NCI-H1930 (cell line): ENCODE data around the gene PLS1.
A peak's percentile ranks its signal among the peaks of the same experiment; 100 is the strongest.
"Not testable (repeated sequence)": the region's sequence is repeated elsewhere in the genome, so short reads cannot be mapped to it uniquely, and the experiment has no call there.

ENCODE experiments used
- DNase-seq, 2 experiments: peaks; one replicate each; lab custom pipeline; 2025; lab: John Stamatoyannopoulos, UW

The PLS1 gene

DNA sequence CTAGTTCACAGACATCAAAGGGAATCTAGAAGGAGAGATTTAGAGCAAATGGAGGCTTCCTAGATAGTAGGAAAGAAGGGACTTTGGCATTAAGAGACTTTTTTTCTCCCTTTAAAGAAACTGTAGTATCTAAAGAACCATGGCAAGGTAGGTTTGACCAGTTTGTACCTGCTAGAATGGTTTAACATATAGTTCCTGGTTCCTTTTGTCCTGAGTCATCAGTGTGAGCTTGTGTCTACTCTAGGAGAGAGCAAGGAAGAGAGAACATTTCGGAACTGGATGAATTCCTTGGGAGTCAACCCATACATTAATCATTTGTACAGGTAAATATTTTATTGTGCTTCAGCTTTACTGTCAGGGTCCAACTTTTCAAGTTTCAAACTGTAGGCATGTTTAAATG is 98.0 kb downstream of the PLS1 start:
- no peak for DNase-seq

DNA sequence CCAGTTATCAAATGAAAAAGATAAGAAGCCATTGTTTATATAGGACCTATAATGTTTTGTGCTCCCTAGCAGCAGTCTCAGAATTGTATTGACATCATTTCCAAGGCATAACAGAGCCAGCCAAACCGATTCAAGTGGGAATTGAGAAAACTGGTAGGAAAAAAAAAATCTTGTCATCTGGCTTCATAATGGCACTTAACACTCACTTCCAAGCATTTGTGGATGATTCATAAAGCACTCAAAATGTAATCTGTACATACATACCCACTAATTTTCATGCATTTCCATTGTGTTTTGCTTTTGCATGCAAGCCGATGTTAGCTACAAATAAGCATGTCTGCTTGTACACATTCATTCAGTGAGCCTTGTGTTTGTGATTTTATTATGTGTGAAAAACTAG is 109.0 kb downstream of the PLS1 start:
- no peak for DNase-seq

DNA sequence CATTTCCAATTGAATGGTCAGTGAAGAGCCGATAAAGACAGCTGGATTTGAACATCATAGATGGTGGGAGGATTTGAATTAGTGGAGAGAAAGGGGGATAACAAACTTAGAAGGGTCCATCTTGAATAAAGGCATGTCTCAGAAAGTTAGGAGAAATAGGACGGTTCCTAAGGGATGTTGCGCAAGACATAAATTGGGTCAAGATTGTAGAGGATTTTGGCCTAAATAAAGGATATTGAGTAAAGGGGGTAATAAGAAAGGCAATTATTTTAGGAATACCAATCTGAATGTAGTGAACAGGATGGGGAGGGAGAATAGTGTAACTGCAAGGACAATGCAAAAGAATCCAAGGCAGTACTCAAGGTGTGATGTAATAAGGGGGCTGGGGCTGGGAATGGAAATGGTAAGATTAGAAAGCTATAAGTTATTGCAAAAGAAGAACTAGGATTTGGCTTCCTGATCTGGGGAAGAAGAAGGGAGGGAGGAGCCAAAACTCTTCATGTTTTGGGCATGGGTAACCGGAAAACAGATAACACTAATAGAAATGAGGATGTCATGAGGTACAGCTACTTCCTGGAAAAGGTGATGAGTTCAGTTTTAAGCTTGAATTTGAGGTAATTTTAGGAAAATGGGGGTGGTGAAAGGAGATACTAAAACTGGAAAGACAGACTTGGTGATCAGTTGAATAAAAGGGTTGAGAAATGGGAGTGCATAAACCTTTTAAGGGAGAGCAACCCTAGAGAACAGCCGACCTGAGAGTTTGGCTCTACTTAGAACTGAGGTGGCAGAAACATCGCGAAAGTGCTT is 110.3 kb downstream of the PLS1 start:
- no peak for DNase-seq

DNA sequence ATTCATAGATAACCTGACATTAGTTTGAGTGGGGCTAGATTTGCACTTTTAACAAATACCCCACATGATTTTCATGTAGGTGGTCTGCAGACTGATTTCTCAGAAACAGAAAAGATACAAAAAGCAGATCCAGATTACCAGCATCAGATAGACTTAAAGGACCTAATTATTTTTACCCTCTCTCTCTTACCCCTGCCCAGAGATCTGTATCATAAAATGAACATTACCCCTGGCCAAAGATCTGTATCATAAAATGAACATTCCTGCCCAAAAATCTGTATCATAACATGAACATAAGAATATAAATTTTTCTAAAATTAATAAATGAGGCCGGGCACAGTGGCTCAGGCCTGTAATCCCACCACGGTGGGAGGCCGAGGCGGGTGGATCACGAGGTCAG is 113.0 kb downstream of the PLS1 start:
- DNase-seq: no peak

DNA sequence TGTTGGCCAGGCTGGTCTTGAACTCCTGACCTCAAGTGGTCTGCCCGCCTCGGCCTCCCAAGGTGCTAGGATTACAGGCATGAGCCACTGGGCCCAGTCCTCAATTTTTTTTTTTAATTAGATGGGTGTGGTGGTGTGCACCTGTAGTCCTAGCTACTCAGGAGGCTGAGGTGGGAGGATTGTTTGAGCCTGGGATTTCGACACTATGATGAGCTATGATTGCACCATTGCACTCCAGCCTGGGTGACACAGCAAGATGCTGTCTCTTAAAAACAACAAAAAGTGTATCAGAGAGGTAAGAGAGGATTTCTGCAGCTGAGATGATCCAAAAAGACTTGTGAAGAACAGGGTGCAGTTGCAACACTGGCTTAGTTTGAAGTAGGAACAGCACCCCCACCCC is 118.7 kb downstream of the PLS1 start:
- not testable (repeated sequence) for DNase-seq

DNA sequence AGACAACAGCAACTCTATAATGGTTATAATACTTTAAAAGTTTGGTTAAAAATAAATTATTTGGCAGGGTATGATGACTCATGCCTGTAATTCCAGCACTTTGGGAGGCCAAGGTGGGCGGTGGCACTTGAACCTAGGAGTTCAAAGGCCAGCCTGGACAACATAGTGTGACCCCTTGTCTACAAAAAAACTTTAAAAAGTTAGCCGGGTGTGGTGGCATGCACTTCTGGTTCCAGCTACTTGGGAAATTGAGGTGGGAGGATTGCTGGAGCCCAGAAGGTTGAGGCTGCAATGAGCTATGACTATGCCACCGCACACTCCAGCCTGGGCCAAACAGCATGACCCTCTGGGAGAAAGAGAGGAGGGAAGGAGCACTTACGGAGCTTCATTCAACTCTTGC is 119.9 kb downstream of the PLS1 start:
- DNase-seq: no peak

DNA sequence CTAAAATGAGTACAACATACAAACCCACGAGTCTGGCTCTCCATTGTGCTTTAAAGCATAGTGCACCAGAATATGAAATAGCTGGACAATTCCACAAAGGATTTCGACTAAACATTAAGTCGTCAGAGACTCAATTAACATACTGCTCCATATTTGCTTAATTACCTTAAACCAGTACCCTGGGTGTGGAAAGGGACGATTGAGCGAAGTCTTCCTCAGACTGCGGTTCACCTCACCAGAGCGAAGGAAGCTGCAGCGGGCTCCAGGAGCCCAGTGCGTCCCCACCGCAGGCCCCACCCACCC is 127.4 kb downstream of the PLS1 start:
- no peak for DNase-seq

DNA sequence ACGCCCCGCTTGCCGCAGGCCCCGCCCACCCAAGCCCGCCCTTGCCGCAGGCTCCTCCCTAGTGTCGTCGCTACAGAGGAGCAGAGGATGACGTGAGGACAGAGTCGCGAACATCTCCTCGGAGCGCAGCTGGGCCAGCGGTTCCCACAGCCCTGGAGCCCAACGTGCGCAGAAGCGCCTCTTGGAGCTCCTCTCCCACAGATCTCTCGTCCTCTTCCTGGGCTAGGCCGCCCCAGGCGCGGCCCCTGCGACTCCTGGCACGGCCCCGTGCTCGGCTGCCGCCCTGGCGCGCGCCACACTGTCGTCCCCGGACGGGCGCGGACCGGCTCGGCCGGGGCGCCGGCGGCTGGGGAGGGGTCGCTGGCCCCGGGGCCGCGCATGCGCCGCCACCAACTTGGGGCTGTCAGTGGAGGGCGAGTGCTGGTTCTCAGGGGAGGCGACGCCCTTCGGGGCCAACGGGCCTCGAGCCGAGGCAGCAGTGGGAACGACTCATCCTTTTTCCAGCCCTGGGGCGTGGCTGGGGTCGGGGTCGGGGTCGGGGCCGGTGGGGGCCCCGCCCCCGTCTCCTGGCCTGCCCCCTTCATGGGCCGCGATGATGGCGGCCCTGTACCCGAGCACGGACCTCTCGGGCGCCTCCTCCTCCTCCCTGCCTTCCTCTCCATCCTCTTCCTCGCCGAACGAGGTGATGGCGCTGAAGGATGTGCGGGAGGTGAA is 127.9 kb downstream of the PLS1 start, which contains the start of gene TRPC1:
TSS of gene TRPC1 (plus strand) at position 67 of the 714 bp plus-strand sequence. CDS start at position 593, 526 bp downstream.
- peak; percentile 84 to 86 for DNase-seq

DNA sequence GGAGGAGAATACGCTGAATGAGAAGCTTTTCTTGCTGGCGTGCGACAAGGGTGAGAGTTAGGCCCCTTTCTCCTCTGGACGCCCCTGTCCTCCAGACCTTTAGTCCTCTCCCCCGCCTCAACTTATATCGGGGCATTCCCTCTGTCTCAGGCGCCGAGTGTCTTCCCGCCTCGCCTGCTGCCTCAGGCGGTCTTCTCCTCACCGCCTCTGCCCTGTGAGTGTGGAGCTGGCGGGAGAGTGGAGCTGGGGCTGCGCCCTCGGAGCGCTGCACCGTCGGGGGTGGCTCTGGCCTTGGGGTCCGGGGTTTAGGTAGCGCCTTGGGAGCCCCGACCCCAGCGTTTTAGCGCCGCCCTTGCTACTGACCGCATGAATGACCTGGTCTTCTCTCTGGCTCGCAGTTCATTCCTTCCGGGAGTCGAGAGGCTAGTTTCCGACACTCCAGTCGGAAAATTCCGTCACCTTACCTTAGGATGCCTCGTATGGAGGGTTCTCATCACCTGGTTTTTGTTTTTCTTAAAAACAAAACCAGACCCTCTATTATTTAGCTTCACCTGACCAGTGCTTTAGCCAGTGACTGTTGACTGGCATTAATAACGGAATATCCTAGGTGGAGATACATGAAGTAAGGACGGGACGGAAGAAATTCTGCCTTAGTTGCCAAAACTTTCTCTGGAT is 128.6 kb downstream of the PLS1 start:
- DNase-seq: no peak

DNA sequence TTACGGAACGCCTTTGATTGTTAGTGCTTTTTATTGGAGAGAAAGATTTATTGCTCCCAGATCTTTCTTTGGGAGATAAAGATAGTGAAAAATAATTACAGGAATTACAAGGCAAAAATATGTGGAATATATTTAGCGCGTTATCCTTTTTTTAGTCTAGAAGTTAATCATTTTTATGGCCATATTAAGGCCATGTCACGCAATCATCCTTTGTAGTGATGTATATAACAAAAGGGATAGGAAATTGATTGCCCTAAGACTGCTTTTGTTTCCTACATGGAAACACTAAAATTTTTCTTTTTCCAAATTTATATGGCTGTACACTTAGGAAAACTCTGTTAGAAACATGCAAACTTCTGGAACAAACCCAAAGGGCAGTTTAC is 129.2 kb downstream of the PLS1 start:
- DNase-seq: no peak

DNA sequence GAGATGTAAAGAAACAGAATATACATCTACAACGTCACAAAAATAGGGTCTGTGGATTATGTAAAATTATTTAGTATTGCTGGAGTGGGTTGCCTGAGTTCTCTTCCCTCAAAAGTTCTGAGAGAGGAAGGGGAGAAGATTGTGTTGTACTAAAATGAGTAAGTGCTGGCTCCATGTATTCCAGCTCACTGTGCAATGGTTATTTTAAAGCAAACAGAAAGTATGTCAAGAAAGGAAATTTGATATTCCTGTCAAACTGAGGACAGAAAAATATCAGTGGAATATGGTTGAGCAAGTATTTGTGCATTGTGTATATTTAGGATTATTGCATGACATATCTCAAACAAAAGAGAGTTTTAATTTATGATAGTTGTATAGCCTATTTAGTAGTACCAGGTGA is 129.8 kb downstream of the PLS1 start:
- DNase-seq: no peak

DNA sequence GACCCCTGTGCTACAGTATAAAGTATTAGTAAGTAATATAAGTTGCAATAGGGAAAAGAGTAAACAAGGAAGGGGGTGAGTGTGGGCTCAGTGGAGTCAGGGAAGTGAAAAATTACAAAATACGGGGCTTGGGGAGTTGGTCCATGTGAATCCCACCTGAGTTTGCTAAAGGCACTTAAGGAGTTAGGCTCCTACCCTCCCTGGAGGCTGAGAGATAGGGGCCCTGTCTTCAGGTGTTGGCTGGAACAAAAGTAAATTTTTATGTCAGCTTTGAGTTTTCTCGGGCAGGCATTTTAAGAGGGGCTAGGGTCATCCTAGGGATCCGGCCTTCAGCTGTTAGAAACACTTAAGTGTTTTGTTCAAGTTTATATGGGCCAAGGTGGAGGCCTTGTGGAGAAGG is 135.9 kb downstream of the PLS1 start:
- no peak for DNase-seq

DNA sequence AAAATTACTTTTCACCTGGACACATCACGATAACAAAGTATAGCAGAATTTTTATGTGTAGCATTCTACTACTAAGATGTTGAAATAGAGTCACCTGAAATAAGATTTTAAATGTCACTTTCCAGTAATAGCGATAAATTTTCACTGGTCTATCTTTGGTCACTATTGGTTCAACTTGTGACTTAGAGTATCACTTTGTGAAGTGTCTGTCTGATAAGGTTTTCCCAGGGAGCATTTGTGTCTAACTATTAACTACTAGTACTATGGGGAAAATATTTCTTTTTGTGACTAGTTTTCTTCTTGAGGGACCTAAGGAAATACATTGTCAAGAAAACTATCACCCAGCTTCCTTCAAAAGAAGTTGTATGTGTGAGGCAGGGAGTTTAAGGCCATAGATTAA is 138.6 kb downstream of the PLS1 start:
- no peak for DNase-seq

DNA sequence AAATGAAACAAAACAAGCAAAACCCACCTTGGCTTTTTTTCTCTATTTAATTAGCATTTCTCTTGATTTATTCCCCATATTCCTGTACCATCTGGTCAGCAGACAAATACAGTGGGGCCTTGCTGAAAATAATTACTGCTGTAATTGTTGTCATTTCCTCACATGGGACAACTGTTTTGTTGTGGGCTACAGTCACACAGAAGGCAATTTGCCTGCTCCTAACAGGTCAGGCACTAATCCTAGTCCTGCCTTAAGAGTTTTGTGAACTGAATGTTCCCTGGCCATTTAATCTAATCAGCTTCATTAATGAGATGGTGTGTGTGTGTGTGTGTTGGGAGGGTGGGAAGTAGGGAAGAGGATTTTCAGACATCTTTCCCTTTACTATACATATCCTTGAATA is 139.3 kb downstream of the PLS1 start:
- DNase-seq: peak in 1 of 2 experiments; percentile 26

DNA sequence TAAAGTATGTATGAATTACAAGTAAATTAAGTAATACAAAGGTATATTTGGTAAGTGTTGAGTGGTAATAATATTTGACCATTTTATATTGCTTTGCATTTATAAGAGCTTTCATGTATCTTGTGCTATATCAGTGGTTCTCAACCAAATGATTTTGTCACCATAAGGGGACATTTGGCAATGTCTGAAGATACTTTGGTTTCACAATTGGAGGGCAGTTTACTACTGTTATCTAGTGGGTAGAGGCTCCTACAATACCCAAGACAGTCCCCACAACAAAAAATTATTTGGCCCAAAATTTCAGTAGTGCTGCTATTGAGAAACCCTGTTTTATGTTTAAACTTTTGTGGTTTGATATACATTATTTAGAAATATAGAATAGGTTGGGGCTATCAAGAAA is 142.2 kb downstream of the PLS1 start:
- DNase-seq: no peak

DNA sequence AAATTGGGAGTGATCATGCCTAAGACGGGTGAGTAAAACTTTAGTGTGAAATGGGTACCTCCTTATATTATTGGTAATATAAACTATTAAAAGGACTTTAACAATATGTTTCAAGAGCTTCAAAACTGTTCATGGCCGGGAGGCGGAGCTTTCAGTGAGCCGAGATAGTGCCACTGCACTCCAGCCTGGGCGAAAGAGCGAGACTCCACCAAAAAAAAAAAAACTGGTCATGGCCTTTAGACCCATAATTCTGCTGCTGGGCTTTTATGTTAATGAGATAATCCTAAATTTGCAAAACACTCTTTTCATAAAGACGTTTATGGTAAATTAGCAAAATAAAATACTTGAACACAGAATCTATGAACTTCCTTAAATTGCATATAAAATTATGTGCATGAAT is 150.5 kb downstream of the PLS1 start:
- DNase-seq: no peak

DNA sequence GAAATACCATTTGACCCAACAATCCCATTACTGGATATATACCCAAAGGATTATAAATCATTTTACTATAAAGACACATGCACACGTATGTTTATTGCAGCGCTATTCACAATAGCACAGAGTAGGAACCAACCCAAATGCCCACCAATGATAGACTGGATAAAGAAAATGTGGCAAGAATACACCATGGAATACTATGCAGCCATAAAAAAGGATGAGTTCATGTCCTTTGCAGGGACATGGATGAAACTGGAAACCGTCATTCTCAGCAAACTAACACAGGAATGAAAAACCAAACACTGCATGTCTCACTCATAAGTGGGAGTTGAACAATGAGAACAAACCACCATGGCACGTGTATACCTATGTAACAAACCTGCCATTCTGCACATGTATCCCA is 154.3 kb downstream of the PLS1 start:
- not testable (repeated sequence) for DNase-seq

DNA sequence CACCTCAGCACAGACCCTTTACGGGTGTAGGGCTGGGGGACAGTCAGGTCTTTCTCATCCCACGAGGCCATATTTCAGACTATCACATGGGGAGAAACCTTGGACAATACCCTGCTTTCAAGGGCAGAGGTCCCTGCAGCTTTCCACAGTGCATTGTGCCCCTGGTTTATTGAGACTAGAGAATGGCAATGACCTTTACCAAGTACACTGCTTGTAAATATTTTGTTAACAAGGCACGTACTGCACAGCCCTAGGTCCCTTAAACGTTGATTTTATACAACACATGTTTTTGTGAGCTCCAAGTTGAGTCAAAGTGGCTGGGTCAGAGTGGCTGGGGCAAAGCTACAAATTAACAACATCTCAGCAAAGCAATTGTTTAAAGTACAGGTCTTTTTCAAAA is 156.4 kb downstream of the PLS1 start:
- DNase-seq: not testable (repeated sequence)

DNA sequence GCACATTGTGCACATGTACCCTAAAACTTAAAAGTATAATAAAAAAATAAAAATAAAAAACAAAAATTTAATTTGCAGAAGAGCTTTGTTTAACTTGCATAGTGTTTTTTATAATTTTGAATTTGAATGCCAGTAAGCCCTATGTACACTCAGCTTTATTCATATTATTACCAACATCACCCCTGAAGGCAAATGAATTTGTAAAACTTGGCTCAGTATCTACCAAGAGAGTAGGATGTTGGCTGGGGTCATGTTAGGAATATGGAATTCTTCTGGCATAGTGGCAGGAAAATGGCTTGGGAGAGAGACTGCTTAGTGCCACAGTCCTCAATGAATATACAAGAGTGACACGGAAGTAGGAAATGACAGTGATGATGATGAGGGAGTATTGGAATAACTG is 158.3 kb downstream of the PLS1 start:
- no peak for DNase-seq
